ENCODE measurements around the gene NLRC5. TPM values are rescaled to one million over a fixed set of nuclear protein-coding genes. Genes with fewer than 3 reads are reported as not detected.
"Not testable (repeated sequence)": the region's sequence is repeated elsewhere in the genome, so short reads cannot be mapped to it uniquely, and the experiment has no call there.

Gene NLRC5
- polyA plus RNA-seq, 1 donor = 4.2 TPM

- no peak for DNase-seq
Measured at GRCh38 chr16:57106767-57107166, 117.4 kb downstream of the NLRC5 start.

DNA sequence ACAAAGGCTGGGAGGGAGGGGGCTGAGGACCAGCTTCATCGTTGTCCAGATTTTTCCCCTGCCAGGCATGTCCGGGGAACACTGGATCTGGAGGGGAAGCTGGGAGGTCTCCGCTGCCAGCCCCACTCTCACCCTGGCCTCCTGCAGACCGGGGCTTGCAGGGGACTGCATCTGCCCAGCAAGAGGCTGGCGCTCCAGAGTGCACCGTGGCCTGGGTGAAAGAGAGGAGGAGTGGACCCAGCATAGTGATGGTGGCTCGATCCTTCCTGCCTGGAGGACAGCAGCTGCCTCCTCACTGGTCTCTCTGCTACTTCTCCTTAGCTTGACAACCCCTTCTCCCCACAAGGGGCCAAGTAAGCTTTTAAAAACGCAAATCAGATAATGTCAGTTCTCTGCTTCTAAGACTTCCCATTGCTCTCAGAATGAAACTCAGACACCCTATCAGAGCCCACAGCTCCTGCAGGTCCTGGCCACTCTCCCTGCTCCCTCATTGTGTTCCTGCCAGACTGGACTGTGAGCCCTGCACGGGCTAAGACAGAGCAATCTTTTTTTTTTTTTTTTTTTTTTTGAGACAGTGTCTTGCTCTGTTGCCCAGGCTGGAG, 118.1 kb downstream of the NLRC5 start:
- no peak for DNase-seq

- no peak for DNase-seq
Measured at GRCh38 chr16:57108432-57108831, 119.1 kb downstream of the NLRC5 start.

DNA sequence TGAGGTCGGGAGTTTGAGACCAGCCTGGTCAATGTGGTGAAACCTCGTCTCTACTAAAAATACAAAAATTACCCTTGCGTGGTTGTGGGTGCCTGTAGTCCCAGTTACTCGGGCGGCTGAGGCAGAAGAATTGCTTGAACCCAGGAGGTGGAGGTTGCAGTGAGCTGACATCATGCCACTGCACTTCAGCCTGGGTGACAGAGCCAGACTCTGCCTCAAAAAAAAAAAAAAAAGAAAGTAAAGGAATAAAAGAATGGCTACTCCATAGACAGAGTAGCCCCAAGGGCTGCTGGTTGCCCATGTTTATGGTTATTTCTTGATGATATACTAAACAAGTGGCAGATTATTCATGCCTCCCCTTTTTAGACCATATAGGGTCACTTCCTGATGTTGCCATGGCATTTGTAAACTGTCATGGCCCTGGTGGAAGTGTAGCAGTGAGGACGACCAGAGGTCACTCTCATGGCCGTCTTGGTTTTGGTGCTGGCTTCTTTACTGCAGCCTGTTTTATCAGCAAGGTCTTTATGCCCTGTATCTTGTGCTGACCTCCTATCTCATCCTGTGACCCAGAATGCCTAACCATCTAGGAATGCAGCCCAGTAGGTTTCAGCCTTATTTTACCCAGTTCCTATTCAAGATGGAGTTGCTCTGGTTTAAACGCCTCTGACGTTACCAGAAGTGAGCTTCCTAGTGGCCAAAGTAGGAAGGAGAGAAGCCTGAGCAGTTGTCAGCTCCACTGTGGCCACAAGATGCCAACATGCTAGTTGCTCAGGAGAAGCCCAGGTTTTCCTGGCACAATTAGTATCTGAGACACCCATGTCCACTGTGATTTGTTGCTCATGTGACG, 120.1 kb downstream of the NLRC5 start:
- DNase-seq = not testable (repeated sequence)

DNA sequence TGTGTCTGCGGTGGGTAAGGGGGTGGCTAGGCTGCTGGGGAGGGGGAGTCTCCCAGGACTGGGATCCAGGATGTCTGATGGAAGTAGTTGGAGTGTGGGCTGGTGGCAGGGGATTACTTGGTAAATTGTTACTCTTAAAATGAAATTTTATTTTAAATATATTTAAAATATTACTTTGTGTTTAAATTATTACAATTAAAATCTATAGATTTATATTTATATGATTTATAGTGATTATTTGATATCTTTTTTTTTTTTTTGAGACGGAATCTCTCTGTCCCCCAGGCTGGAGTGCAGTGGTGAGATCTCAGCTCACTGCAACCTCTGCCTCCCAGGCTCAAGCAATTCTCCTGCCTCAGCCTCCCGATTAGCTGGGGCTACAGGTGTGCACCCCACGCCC, 121.6 kb downstream of the NLRC5 start:
- no peak for DNase-seq

- no peak for DNase-seq
Measured at GRCh38 chr16:57111420-57111819, 122.1 kb downstream of the NLRC5 start.

GRCh38 chr16:57112403-57113041, 123.2 kb downstream of the NLRC5 start:
- no peak for DNase-seq

DNA sequence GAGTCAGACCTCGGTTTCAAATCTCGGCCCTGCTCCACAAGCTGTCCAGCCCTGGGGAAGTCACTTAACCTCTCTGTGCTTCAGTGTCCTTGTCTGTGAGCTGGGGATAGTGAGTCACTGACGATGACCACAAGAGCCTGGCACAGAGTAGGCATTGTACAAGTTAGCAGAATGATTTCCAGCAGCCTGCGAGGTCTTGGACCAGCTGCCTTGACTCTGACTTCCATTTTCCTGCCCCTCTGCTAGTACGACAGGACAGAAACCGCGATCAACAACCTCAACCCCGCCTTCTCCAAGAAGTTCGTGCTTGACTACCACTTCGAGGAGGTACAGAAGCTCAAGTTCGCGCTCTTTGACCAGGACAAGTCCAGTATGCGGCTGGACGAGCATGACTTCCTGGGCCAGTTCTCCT, 123.7 kb downstream of the NLRC5 start:
- no peak for DNase-seq

- no peak for DNase-seq
Measured at GRCh38 chr16:57113664-57114063, 124.3 kb downstream of the NLRC5 start.

- DNase-seq = no peak
Measured at GRCh38 chr16:57115168-57115513, 125.8 kb downstream of the NLRC5 start.

GRCh38 chr16:57115514-57116182, 126.3 kb downstream of the NLRC5 start:
- peak; percentile 79 for DNase-seq

DNA sequence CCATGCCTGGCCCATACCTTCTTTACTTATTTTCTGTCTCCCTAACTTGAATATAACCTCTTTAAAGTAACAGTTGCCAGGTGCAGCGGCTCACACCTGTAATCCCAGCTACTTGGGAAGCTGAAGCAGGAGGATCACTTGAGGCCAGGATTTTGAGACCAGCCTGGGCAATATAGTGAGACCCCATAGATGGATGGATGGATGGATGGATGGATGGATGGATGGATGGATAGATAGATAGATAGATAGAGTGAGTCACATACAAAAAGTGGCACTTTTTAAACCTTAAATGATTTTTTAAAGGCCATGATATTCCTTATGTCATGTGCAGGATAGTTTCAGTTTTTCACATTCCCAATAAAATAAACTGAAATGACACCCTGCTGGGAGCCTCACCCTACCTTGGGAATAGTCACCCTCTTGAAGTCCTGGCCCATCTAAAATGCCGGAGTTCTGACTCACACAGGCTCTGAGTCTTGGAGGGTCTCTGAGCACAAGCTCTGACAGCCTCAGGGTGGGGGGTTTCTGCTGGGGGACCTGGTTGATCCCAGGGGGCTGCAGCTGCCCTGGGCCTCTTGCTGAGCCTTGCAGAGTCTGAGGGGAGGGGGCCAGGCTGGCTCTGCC, 129.2 kb downstream of the NLRC5 start:
- no peak for DNase-seq

DNA sequence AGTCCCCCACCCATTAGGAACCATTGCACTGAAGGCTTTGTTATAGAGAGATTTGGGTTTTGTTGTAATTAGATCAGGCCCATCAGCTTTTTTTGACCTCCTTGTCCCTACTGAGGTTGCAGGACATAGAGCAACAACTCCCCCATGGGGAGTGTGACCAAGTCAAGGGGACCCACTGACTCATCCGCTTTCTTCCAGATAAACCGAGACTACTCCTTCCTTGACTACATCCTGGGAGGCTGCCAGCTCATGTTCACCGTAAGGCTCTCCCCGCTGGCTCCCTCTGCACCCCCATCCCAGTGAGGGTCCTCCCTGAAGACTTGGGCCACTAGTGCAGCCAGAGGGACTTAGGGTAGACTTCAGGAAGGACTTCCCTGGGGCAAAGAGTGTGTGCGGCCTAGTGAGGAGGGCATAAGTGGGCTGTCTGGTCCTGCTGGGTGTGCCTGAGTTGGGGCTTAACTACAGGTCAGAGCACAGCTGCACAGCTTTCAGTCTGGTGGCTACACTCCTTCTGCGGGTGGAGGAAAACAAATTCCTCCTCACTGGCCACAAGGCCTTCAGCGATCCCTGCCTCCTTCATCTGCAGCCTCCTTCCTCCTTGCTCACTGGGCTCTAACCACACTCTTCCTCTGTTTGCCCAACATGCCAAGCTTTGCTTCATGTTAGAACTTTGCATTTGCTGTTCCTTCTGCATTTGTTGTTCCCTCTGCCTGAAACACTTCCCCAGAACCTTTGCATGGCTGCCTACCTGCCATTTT, 134.0 kb downstream of the NLRC5 start:
- no peak for DNase-seq

DNA sequence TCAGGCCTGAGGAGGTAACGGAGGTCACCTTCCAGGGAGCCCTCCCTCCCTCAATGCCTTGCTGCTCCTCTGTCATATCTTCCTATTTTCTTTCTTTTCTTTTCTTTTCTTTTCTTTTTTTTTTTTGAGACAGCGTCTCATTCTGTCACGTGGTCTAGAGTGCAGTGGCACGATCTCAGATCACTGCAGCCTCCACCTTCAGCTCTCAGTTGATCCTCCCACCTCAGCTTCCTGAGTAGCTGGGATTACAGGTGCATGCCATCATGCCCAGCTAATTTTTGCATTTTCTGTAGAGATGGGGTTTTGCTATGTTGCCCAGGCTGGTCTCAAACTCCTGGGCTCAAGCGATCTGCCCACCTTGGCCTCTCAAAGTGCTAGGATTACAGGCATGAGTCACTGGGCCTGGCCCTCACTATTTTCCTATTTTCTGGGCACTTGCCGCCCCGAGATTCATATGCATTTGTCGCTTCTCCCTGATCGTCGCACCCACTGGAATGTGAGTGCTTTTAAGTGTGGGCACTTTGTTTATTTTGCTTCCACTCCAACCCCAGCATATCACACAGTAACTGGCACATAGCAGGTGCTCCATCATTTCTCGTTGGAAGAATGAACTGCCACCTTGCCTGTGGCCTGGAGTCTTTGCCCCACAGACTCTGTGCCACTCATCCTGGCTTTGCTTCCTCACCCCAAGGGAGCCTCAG, 134.8 kb downstream of the NLRC5 start:
- no peak for DNase-seq

GRCh38 chr16:57125376-57125775, 136.0 kb downstream of the NLRC5 start:
- no peak for DNase-seq

DNA sequence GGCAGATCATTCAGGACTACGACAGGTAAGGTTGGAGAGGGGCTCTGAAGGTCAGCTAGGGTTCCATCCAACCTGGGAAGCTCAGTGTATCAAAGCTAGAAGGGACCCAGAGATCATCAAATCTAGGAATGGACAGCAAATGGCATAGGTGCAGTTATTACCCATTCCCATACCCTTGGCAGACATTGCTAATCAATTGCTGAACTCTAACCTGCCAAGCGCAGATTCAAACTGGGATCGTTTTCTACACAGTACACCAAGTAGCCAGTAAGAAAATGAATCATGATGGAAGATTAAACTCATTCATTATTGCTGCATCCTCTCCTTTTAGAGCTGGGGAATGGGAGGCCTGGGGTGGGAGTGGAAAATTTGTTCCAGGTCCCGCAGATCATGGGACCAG, 136.6 kb downstream of the NLRC5 start:
- no peak for DNase-seq

- no peak for DNase-seq
Measured at GRCh38 chr16:57126411-57126810, 137.1 kb downstream of the NLRC5 start.

DNA sequence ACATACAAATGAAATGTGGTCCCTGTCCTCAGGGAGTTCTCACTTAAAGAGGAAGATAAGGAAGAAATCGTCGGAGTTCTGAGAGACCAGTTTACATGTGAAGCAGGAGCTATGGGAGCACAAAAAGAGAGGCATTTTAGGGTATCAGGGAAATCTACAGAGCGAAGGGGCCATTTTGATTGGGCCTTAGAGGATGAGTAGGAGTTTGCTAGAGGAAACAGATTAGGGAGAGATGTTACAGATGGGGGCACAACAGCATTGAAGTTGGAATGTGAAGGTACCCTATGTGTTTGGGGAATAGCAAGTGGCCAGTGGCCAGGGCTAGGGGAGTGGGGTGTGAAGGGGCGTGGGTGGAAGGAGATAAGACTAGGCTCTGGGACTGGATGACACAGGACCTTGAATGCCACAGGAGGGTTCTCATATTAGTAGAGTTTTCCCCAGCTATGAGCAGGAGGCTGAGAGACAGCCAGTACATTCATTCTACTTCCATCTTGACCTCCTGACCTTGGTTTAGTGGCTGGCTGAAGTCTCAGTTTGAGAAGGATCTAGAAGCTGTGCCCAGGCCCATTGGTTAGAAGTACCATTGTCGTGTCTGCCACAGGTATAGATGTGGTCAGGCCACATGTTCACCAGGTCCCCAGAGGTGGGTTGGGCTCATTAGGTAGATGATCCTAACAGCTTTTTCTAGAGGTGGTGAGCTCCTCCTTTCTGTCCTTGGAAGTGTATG, 137.8 kb downstream of the NLRC5 start:
- no peak for DNase-seq

- no peak for DNase-seq
Measured at GRCh38 chr16:57127836-57128235, 138.5 kb downstream of the NLRC5 start.

DNA sequence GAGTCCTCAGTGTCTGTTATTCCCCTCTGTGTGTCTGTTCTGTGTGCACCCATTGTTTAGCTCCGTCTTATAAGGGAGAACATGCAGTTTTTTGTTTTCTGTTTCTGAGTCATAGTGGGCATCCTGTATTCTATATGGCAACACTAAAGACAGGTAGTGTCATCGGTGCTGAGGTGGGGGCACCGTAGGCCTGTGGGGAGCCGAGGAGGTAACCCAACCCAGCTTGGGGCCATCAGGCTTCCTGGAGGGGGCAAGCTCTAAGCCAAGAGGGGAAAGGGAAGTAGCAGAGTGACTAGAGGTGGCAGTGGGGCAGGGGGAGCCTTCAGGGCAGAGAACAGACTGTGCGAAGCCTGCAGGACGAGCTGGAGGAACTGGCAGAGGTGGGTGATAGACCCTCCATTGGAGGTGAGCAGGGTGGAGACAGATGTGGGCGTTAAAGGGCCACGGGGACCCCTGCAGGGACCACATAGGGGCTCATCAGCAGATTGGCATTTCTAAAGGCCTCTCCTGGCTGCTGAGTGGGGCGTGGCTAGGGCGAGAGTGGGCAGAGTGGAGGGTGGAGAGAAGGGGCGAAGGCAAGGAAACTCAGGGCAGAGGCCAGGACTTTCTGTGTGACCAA, 139.5 kb downstream of the NLRC5 start:
- DNase-seq = no peak

Data from hindlimb muscle (tissue), 1 donor.